Embryonic facial prominence (tissue), 1 donor: ENCODE measurements around the gene FARP1.

Experiments
- DNase-seq: peaks from one replicate; pipeline ENCODE4 v3.0.0-alpha.2; 2016; ENCODE audit errors: extremely low spot score

Gene FARP1

GRCh38 chr13:98175043-98175442, 32.1 kb downstream of the FARP1 start:
- DNase-seq: no peak

DNA sequence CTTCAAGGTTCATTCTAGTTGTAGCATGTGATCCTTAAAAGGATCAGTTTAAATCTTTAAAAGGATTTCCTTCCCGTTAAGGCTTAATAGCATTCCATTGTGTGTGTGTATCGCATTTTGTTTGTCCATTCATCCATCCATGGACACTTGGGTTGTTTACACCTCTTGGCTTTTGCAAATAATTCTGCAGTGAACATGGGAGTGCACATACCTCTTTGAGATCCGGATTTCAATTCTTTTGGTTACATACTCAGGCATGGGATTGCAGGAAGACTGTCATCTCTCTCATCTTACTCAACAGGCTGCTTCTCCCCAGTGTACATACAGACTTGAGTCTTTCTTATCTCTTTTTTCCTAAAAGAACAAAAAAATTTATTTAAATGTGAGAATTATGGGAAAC, 32.9 kb downstream of the FARP1 start:
- no peak for DNase-seq

- no peak for DNase-seq
Observed at GRCh38 chr13:98176777-98177608, 34.1 kb downstream of the FARP1 start, which contains the start of gene RNF113B. TSS of gene RNF113B (minus strand) at chr13:98177269. CDS start at chr13:98177236, 33 bp downstream.

DNA sequence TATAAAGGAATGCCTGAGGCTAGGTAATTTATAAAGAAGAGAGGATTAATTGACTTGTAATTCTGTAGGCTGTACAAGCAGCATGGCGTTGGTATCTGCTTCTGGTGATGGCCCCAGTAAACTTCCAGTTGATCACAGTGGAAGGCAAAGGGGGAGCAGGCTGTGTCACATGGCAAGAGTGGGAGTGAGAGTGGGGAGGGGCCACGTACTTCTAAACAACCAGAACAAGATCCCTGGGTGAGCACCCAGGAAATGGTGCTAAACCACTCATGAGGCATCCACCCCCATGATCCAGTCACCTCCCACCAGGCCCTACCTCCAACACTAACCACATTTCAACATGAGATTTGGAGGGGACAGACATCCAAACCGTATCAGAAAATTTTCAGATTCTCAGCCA, 37.2 kb downstream of the FARP1 start:
- no peak for DNase-seq

- no peak for DNase-seq
Observed at GRCh38 chr13:98181111-98181815, 38.4 kb downstream of the FARP1 start.

DNA sequence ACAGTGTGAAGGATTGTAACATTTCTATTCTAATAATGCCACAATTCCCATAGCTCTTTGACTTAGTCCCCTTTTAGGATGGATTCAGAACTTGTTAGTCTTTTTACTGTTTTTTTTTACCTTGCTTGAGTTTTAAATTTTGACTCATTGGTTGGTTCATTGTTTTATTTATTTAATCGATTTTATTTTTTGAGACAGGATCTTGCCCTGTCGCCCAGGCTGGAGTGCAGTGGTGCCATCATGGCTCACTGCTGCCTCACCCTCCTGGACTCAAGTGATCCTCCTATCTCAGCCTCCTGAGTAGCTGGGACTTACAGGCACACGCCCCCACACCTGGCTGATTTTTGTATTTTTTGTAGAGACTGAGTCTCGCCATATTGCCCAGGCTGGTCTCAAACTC, 39.3 kb downstream of the FARP1 start:
- no peak for DNase-seq

DNA sequence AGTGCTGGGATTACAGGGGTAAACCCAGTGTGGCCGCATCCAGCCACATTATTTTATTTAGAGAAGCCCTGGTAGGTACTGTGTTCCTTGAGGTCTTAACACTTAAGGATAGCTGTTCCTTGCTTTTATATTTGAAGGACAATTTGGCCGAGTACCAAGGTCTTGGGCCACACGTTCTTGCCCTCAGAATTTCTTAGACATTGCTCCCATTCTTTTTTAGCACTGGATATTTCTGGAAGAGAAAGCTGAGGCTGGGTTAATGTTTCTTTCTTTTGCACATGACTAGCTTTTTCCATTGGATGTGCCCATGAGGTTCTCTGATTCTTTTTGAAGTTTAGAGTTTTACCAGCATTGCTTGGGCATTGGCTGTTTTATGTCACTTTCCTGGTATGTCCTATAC, 39.7 kb downstream of the FARP1 start:
- no peak for DNase-seq

DNA sequence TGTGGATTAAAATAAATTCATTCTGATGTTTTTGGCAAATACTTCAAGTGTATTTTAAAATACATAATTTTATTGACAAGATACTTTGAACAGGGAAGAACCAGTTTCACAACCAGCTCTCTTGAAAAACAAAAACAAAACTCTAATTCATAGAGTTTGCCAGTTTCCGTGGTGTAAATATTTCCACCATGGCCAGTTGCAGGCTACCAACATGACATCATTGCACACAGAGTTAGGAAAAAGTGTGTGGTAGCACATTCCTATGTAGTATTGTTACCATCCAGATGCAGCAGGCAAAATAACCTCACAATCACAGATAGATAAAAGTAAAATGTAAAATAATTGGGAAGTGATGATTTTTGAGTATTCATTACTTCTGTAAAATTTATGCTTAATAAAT, 41.9 kb downstream of the FARP1 start:
- no peak for DNase-seq

DNA sequence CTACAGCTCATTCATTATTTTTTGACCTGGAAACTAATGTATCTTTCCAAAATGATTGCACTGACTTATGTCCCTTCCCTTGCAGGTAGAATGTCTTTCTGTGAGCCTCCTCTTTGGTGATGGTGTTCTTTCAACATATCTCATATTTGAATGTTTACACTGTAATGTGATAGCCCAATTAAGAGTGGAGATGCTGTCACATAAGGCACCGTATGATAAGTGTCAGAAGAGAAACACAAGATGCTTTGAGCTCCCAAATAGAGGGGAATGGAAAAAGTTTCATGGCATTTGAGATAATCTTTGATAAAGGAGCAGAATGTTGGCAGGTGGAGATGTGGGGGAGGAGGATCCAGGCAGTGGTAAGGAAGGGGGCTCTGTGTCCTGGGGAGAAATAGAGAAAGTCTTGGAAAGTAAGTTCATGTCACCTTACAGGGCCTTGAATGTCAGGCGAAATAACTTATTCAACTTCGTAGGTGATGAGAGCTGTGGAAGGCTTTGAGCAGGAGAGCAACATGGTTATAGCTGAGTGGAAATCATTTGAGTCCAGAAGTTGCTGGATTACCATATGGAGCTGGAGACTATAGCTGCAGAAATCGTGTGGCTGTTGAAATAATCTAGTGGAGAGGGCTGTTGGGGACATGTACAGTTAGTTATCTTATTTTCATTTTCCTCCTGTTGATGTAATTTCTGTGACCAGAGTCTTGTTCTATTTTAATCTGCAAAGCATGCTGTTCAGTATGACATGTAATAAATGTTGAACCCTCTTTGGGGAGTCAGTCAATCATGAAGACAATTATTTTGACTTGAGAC, 44.5 kb downstream of the FARP1 start:
- DNase-seq: no peak

- DNase-seq: no peak
Observed at GRCh38 chr13:98187965-98188261, 45.0 kb downstream of the FARP1 start.

- DNase-seq: no peak
Observed at GRCh38 chr13:98188544-98189166, 45.8 kb downstream of the FARP1 start.

GRCh38 chr13:98189841-98190505, 47.1 kb downstream of the FARP1 start:
- no peak for DNase-seq

- DNase-seq: no peak
Observed at GRCh38 chr13:98190889-98191444, 48.1 kb downstream of the FARP1 start.

DNA sequence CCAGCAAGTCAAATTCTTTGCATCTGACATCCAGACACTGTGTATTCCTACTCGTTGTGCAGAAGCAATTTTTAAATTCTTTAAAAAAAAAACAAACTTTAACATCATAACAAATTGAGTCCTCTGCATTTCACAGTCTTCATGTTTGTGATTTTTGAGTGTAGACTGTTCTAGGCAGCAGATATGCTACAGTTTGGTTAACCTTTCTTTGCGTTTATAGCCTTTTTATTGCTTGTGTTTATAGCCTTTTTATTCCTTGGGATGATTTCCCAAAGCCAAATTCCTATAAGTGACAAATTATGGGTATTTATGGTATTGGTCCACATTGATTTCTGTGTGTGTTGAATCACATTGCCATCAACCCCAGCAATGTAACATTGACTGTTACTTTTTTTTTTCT, 49.1 kb downstream of the FARP1 start:
- no peak for DNase-seq

DNA sequence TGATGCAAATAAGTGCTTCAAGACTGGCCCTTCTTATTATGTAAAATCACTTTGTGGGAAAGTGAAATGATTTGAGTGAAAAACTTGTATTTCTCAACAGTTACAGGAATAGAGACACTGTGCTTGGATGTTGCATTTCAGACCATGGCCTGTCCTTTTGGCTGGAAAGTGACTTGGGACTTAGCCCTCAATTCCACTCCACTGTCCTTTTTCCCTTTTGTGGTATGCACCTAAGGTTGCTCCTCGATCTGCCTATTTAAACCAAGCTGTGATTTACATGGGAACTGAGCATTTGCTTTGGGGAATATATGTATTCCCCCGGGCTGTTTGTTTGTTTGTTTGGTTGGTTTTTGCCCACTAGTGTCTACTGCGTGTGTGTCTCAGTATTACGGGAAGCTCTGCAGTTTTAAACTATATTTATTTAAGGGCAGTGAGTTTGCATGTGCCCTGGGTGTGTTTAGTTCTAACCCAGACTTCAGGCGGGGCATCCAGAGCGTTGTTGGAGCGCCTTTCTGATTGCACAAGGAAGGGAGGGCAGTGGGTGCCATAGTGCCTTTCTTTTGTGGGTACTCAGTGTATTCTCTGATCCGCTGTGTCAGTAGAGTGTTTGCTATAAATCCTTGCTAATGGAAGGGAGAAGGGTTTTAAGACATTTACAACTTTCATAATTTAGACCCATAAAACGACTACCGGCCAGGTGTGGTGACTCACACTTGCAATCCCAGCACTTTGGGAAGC, 52.3 kb downstream of the FARP1 start:
- no peak for DNase-seq

GRCh38 chr13:98198683-98199082, 55.8 kb downstream of the FARP1 start:
- no peak for DNase-seq

- DNase-seq: no peak
Observed at GRCh38 chr13:98199480-98199879, 56.6 kb downstream of the FARP1 start.

- no peak for DNase-seq
Observed at GRCh38 chr13:98200211-98200878, 57.5 kb downstream of the FARP1 start.

DNA sequence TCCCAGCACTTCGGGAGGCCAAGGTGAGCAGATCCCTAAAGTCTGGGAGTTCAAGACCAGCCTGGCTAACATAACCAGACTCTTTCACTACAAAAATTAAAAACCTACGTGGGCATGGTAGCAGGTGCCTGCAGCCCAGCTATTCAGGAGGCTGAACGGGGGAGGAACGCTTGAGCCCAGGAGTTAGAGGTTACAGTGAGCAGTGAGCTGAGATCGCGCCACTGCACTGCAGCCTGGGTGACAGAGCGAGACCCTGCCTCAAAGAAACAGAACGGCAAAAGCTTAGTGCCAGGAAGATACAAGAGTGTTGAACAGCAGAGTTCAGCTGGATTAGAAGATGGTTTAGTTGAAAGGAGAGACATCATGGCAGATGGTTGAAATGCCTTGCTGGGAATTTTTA, 58.3 kb downstream of the FARP1 start:
- DNase-seq: no peak

- no peak for DNase-seq
Observed at GRCh38 chr13:98201984-98202383, 59.1 kb downstream of the FARP1 start.
